AG08396 (cell line): ENCODE data around the gene VPS11.
"Not testable (repeated sequence)": the region's sequence is repeated elsewhere in the genome, so short reads cannot be mapped to it uniquely, and the experiment has no call there.

Experiments
- DNase-seq: peaks from one replicate; pipeline ENCODE4 v3.0.0; 2012; ENCODE audit warnings: low spot score, mixed read lengths

Gene VPS11

GRCh38 chr11:119038884-119039283 lies 28.7 kb upstream of the VPS11 start:
- DNase-seq: no peak

GRCh38 chr11:119039471-119039870 lies 28.1 kb upstream of the VPS11 start:
- not testable (repeated sequence) for DNase-seq

- DNase-seq: no peak
Measured at GRCh38 chr11:119041821-119042514, 25.6 kb upstream of the VPS11 start.

GRCh38 chr11:119042927-119043326 lies 24.7 kb upstream of the VPS11 start:
- DNase-seq: no peak

- DNase-seq: no peak
Measured at GRCh38 chr11:119044708-119045107, 22.9 kb upstream of the VPS11 start.

- no peak for DNase-seq
Measured at GRCh38 chr11:119046489-119046888, 21.1 kb upstream of the VPS11 start.

GRCh38 chr11:119047205-119047604 lies 20.4 kb upstream of the VPS11 start:
- DNase-seq: no peak

- no peak for DNase-seq
Measured at GRCh38 chr11:119048644-119049043, 19.0 kb upstream of the VPS11 start.

- DNase-seq: no peak
Measured at GRCh38 chr11:119049081-119049480, 18.5 kb upstream of the VPS11 start.

GRCh38 chr11:119051440-119052162 lies 16.0 kb upstream of the VPS11 start:
- DNase-seq: no peak

- DNase-seq: no peak
Measured at GRCh38 chr11:119052163-119052814, 15.3 kb upstream of the VPS11 start.

GRCh38 chr11:119054418-119054817 lies 13.2 kb upstream of the VPS11 start:
- no peak for DNase-seq

GRCh38 chr11:119055901-119056300 lies 11.7 kb upstream of the VPS11 start:
- peak; percentile 41 for DNase-seq

GRCh38 chr11:119056421-119056999 lies 11.1 kb upstream of the VPS11 start:
- DNase-seq: no peak

GRCh38 chr11:119057000-119057769 lies 10.4 kb upstream of the VPS11 start, which contains the start of gene HYOU1:
Gene HYOU1 (minus strand): TSS chr11:119057205. CDS start chr11:119056160, 1,045 bp downstream.
- DNase-seq: peak; percentile 99

GRCh38 chr11:119059128-119059527 lies 8.5 kb upstream of the VPS11 start:
- DNase-seq: not testable (repeated sequence)

GRCh38 chr11:119061256-119061655 lies 6.4 kb upstream of the VPS11 start:
- DNase-seq: no peak

- DNase-seq: peak; percentile 59
Measured at GRCh38 chr11:119062779-119063178, 4.8 kb upstream of the VPS11 start.

GRCh38 chr11:119065369-119065768 lies 2.2 kb upstream of the VPS11 start:
- DNase-seq: peak; percentile 25

GRCh38 chr11:119077839-119078238 lies 10.2 kb downstream of the VPS11 start:
- no peak for DNase-seq

- no peak for DNase-seq
Measured at GRCh38 chr11:119078675-119079420, 11.2 kb downstream of the VPS11 start.
